ENCODE results near the gene CHML. TPM values are rescaled to one million over a fixed set of nuclear protein-coding genes. Genes with fewer than 3 reads are reported as not detected.
"Not testable (repeated sequence)": the region's sequence is repeated elsewhere in the genome, so short reads cannot be mapped to it uniquely, and the experiment has no call there.

CHML gene
- 11.3 and 13.6 TPM in 2 replicates for total RNA-seq

GRCh38 chr1:241640149-241640866 lies at the start of gene CHML, which contains the start of gene OPN3:
TSS of gene CHML (minus strand) at chr1:241640369. CDS start at chr1:241635766, 4,603 bp downstream.
TSS of gene OPN3 (minus strand) at chr1:241640369. CDS start at chr1:241640254, 115 bp downstream.
- DNase-seq (ENCODE audit: low read depth in 2 of 2), result peak; percentile 72 to 92

GRCh38 chr1:241688940-241689368 lies 48.8 kb upstream of the CHML start:
- DNase-seq (ENCODE audit: low read depth in 2 of 2), result no peak

GRCh38 chr1:241684108-241684507 lies 43.9 kb upstream of the CHML start:
- no peak for DNase-seq (ENCODE audit: low read depth in 2 of 2)

- no peak for DNase-seq (ENCODE audit: low read depth in 2 of 2)
Measured at GRCh38 chr1:241682921-241683320, 42.8 kb upstream of the CHML start.

- DNase-seq (ENCODE audit: low read depth in 2 of 2), result not testable (repeated sequence)
Measured at GRCh38 chr1:241681861-241682448, 41.8 kb upstream of the CHML start.

GRCh38 chr1:241679961-241680360 lies 39.8 kb upstream of the CHML start:
- no peak for DNase-seq (ENCODE audit: low read depth in 2 of 2)

DNA sequence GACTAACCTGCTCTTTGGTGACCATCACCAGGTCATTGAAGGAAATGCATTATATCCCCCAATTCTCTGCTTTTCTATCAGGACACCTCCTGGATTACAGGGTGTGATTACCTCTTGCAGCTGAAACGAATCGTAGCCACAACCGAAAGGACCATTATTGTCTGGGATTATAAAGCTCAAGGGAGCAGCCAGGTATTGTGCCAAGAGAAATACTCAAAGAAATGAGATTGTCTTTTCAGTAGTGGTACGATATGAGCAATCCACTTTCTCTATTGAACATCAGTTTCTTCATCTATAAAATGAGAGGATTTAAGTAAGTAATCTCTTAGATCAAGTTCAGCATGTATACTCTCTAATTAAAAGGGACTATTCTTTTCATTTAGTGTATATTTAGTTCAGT lies 39.2 kb upstream of the CHML start:
- no peak for DNase-seq (ENCODE audit: low read depth in 2 of 2)

- no peak for DNase-seq (ENCODE audit: low read depth in 2 of 2)
Measured at GRCh38 chr1:241678536-241678935, 38.4 kb upstream of the CHML start.

GRCh38 chr1:241677201-241677600 lies 37.0 kb upstream of the CHML start:
- DNase-seq (ENCODE audit: low read depth in 2 of 2), result no peak

- no peak for DNase-seq (ENCODE audit: low read depth in 2 of 2)
Measured at GRCh38 chr1:241675983-241676382, 35.8 kb upstream of the CHML start.

DNA sequence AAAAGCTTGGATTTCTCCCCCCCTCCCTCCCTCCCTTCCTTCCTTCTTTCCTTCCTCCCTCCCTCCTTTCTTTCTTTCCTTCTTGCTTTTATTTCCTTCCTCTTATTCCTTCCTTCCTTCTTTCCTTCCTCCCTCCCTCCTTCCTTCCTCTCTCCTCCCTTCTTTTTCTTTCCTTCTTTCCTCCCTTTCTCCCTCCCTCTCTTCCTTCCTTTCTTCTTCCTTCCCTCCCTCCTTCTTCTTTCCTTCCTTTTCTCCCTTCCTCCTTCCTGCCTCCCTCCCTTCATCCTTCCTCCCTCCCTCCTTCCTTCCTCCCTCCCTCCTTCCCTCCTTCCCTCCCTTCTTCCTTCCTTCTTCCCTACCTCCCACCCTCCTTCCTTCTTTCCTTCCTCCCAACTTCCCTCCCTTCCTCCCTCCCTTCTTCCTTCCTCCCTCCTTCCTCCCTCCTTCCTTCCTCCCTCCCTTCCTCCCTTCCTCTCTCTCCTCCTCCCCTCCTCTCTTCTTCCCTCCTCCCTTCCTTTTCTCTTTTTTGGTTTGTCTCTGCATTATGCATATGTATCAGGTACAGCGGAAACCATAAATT lies 34.7 kb upstream of the CHML start:
- DNase-seq (ENCODE audit: low read depth in 2 of 2), result no peak

GRCh38 chr1:241672301-241672700 lies 32.1 kb upstream of the CHML start:
- no peak for DNase-seq (ENCODE audit: low read depth in 2 of 2)

DNA sequence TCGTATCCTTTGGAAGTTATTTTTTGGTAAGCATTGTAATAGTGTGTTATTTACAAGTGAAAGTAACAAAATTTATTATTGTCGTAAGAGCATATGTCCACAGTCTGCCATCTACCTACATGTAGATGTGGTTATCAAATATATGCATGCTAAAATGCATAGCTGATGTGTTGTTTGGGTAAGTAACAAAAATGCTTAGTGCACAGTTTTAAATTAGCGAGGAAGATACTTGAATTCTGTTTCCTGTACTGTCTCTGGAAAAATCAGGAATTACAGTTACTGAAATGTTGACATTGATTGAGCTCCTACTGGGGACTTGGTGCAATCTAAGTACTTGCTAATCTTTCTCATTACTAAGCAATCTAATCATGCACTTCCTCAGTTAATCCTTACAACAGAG lies 26.2 kb upstream of the CHML start:
- DNase-seq (ENCODE audit: low read depth in 2 of 2), result no peak

GRCh38 chr1:241660424-241660972 lies 20.3 kb upstream of the CHML start:
- DNase-seq (ENCODE audit: low read depth in 2 of 2), result no peak

- DNase-seq (ENCODE audit: low read depth in 2 of 2), result not testable (repeated sequence)
Measured at GRCh38 chr1:241659016-241659415, 18.8 kb upstream of the CHML start.

GRCh38 chr1:241658081-241658793 lies 18.1 kb upstream of the CHML start:
- no peak for DNase-seq (ENCODE audit: low read depth in 2 of 2)

- no peak for DNase-seq (ENCODE audit: low read depth in 2 of 2)
Measured at GRCh38 chr1:241654641-241655040, 14.5 kb upstream of the CHML start.

DNA sequence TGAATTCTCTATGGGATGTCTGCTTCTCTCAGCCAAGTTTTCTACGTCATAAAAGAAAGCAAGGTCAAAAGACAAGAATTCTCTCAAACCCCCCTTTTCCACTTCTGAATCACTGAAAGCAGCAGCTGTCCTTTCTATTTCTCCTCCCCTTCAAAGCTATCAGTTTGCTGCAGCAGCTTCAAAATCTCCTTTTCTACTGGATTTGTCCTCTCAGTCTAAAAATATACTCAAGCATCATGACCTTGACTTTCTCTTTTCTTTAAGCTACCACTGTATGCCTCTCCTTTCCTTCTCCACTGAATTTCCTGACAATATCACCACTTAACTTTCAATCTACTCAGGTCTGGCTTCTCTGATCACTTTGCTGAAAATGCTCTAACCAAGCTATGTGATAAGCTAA lies 13.8 kb upstream of the CHML start:
- no peak for DNase-seq (ENCODE audit: low read depth in 2 of 2)

- DNase-seq (ENCODE audit: low read depth in 2 of 2), result no peak
Measured at GRCh38 chr1:241652012-241652411, 11.8 kb upstream of the CHML start, which contains the start of gene WDR64. TSS of gene WDR64 (plus strand) at chr1:241652281. CDS start at chr1:241652485, 204 bp downstream.

- no peak for DNase-seq (ENCODE audit: low read depth in 2 of 2)
Measured at GRCh38 chr1:241648159-241648558, 8.0 kb upstream of the CHML start.

- no peak for DNase-seq (ENCODE audit: low read depth in 2 of 2)
Measured at GRCh38 chr1:241647658-241648057, 7.5 kb upstream of the CHML start.

DNA sequence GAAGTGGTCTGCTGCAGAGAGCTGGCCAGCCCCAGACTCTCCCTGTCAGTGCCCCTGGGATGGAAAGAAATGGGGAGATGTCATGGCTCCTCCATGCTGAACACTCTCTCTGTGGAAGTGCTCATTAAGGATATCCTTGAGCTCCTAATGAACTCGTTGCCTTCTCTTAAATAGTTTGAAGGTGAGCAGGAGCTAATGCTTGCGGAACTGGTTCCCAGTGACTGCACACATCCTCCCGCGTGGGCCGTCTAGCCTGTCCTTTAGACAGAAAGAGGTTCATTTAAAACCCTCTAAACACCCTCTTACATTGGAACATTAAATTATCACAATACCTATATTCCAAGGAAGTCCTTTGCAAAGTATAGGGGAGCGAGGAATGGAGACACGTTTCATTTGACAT lies 6.0 kb upstream of the CHML start:
- DNase-seq (ENCODE audit: low read depth in 2 of 2), result no peak

Measured in dermis microvascular lymphatic vessel endothelial cell (primary cell).